H1 (cell line): ENCODE measurements around the gene SGMS2. TPM values are rescaled to one million over a fixed set of nuclear protein-coding genes. Genes with fewer than 3 reads are reported as not detected.

Source experiments
- CHD7 ChIP-seq: fragments of 300-600 bp; sonication (generic); IDR thresholded peaks from 2 replicates; pipeline ENCODE4 v1.7.1; 2012; ENCODE audit warnings: low read length, moderate library complexity, mild to moderate bottlenecking, inconsistent platforms; ENCODE audit not compliant: insufficient replicate concordance
- CTBP2 ChIP-seq: IDR thresholded peaks from 2 replicates; pipeline ENCODE4 v1.7.0; 2011; ENCODE audit warnings: borderline replicate concordance, mild to moderate bottlenecking, moderate library complexity, mixed read lengths, low read length; ENCODE audit not compliant: insufficient read depth, insufficient read length
- JUND ChIP-seq: IDR thresholded peaks from 2 replicates; pipeline ENCODE4 v1.6.1; 2011; ENCODE audit warnings: mild to moderate bottlenecking, improper control_type of control experiment, low read length
- KDM4A ChIP-seq: IDR thresholded peaks from one replicate; pipeline ENCODE4 v1.7.1; 2012; ENCODE audit warnings: low read depth, mild to moderate bottlenecking, moderate library complexity, low read length, inconsistent platforms; ENCODE audit not compliant: severe bottlenecking
- RBBP5 ChIP-seq: IDR thresholded peaks from 2 replicates; pipeline ENCODE4 v1.7.1; 2012; ENCODE audit warnings: low read depth, mild to moderate bottlenecking, inconsistent platforms, low read length, moderate library complexity, borderline replicate concordance
- RXRA ChIP-seq: IDR thresholded peaks from 2 replicates; pipeline ENCODE4 v1.6.1; 2011; ENCODE audit warnings: low read depth, mild to moderate bottlenecking, low read length, moderate library complexity; ENCODE audit not compliant: insufficient read depth
- SIRT6 ChIP-seq: IDR thresholded peaks from one replicate; pipeline ENCODE4 v1.7.1; 2012; ENCODE audit warnings: low read length, inconsistent platforms
- SRF ChIP-seq: IDR thresholded peaks from 2 replicates; pipeline ENCODE4 v1.6.1; 2011; ENCODE audit warnings: mild to moderate bottlenecking, low read depth, low read length, moderate library complexity
- TAF1 ChIP-seq: IDR thresholded peaks from 2 replicates; pipeline ENCODE4 v1.6.1; 2011; ENCODE audit warnings: mild to moderate bottlenecking, low read depth, low read length
- polyA plus RNA-seq, 7 experiments: library from polyadenylated mRNA; depleted of rRNA in 3 of 7; stranded (reverse) in 5 of 7; unstranded in 2 of 7; fragments of >200 nt in 5 of 7; fragments of 200-250 nt in 2 of 7; gene quantifications; 1 replicate in 5 of 7; 2 replicates in 1 of 7; 4 replicates in 1 of 7; pipeline versions ENCODE4 v1.2.1 to v1.2.3, GENCODE V29; 2011 to 2013; ENCODE audit warnings: missing spikeins in 2 of 7, mixed read lengths in 2 of 7
- total RNA-seq: library from RNA; stranded (reverse); fragmentation: NEBNext Ultra II Directional; extraction: Animal tissue kit (Norgen Biotek cat#: 25700); gene quantifications from 2 replicates; pipeline ENCODE4 v1.2.1, GENCODE V29; 2021

Gene SGMS2
- total and polyA plus RNA-seq, 2 of the 8 experiments (the other 6 are each of a cell fraction or from before 2014, with no cell fraction given), result 0.04 to 1.3 TPM

GRCh38 chr4:107828315-107829090 lies 3.8 kb downstream of the SGMS2 start (continued):
- no peak for TF ChIP-seq CHD7
- no peak for TF ChIP-seq CTBP2
- TF ChIP-seq RBBP5, result no peak
- no peak for TF ChIP-seq JUND
- TF ChIP-seq KDM4A, result no peak
- TF ChIP-seq RXRA, result no peak
- no peak for TF ChIP-seq SRF
- TF ChIP-seq SIRT6, result no peak
- TF ChIP-seq TAF1, result no peak
